RCC 7860 (cell line): ENCODE results near the gene TSSK2.

Experiments
- DNase-seq: peaks from one replicate; pipeline ENCODE4 v3.0.0-alpha.2; 2015; ENCODE audit warnings: low spot score
- FAIRE-seq: peaks from 2 replicates; lab custom pipeline; 2012; peaks lifted over from hg19 to GRCh38; lab: Jason Lieb, UNC

The TSSK2 gene

DNA sequence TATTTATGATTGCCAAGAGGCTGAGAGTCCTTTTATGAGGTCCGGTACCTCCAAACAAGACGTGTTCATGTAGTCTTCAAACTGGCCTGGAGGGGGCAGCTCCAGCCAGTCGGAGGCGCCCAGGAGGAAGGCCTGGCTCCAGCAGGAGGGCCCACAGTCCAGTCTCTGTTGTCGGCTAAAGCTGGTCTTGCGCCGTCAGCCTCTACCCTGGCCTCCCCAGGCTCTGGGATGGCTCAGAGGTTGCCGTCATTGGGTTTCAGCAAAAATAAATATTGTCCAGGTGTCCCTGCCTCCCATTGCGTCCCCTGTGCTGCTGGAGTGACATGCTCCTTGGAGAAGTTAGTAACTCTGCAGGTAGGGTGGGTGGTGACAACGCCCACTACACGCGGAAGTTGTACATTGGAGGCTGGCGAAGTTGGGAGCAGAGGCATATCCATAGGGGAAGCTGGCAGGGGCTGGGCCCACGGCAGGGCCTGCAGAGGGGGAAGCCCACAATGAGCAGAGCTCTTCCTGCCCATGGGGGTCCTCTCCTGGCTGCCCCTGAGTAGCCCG, 48.5 kb downstream of the TSSK2 start:
- DNase-seq (peak; percentile 64), FAIRE-seq (peak; percentile 18)

DNA sequence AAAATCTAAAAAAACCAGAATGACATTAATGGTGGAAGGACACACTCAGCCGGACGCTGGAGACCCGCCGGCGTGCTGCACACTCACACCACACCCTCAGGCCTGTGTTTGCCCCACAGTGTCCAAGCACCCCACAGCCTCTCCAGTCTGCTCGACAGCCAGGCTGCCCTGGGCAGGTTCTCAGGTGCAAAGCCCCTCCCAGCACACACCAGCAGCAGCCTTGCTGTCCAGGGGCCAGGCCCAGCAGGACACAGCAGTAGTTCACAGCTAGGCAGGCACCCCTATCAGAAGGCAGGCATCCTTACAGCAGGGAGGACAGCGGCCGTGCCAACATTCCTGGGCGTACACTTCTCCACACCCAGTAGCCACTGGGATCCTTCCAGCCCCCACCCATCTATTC, 49.1 kb downstream of the TSSK2 start:
- FAIRE-seq: no peak
- no peak for DNase-seq

DNA sequence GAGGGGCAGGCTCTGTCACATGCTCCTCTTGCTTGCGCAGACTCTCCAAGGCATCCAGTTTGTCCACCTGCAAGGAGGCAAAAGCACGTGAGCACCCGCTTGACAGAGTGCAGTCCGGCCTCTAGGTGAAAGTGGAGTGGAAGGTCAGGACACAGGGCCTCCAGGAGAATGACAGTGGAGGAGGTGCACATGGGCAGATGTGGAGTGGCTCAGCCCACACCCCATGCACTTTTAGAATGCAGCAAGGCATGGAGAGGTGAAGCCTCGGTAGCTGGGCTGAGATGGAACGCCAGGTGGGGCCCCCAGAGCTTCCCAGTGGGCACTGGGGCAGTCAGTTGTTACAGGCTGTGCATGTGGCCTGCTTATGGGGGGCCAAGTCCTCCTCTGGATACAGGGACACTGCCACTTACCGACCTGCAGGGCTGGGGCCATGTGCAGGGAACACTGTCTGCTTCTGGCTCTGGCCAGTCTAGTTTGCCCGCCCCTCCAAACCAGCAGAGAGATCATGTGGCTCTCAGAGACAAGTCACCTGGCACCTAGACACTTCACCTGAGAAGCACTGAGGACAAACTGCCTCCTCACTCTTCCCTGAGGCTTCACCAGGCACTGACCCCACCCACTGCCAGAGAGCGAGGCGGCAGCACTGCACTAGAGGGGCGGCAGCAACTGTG, 49.8 kb downstream of the TSSK2 start:
- no peak for FAIRE-seq

DNA sequence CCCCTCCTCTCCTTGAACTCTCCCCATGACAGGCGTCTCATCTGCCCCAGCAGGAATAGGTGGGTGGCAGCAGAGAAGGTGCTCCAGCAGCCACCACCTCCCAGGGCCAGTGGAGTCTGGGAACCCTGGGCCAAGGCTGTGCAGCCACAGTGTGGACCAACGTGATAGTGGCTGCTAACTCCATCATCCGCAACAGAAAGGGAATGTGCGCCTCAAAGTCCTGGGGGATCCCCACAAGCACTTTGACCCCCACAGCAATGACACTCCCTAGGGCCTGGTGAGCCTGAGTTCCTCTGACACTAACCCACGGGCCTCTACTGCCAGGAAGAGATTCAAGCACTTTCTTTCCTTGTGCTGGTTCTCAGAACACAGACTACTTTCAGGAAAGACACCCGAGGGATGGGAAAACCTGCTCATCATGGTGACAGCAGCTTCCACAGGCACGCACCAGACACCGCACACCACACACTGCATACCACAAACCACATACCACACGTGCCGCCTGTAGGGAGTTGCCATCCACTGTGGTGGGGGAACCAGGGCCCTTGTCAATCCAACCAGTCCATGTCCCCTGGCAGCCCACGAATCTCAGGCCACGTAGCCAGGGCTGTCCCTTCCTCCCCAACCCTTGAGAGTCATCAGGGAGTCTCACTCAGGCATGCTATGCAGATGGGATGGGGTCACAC, 50.8 kb downstream of the TSSK2 start:
- no peak for DNase-seq
- no peak for FAIRE-seq

More for the DNA sequence above, 49.8 kb downstream of the TSSK2 start:
- no peak for DNase-seq
